Fibroblast of villous mesenchyme (primary cell): ENCODE results near the gene NFIA. TPM values are rescaled to one million over a fixed set of nuclear protein-coding genes. Genes with fewer than 3 reads are reported as not detected.

Experiments used
- DNase-seq: peaks from one replicate; pipeline ENCODE4 v3.0.0-alpha.2; 2010; ENCODE audit warnings: low read depth
- H3K4me3 ChIP-seq: 2 replicates; pipeline ENCODE4 v1.5.1; 2011; ENCODE audit warnings: low read depth, mild to moderate bottlenecking, low read length
- CTCF ChIP-seq: IDR thresholded peaks from 2 replicates; pipeline ENCODE4 v1.5.1; 2012; ENCODE audit warnings: low read depth, mild to moderate bottlenecking, low read length; ENCODE audit not compliant: insufficient read depth
- total RNA-seq: library from RNA; depleted of rRNA; stranded (reverse); fragments of >200 nt; gene quantifications from 2 replicates; pipeline ENCODE4 v1.2.3, GENCODE V29; 2012

NFIA gene
- total RNA-seq, 1 donor = 10.4 TPM

GRCh38 chr1:61327436-61327835 is 245.1 kb downstream of the NFIA start:
- no peak for TF ChIP-seq CTCF
- no peak overlapping the region for H3K4me3 ChIP-seq
- DNase-seq = no peak

GRCh38 chr1:61329556-61329955 is 247.2 kb downstream of the NFIA start:
- no peak overlapping the region for H3K4me3 ChIP-seq
- no peak for TF ChIP-seq CTCF
- no peak for DNase-seq

- no peak for TF ChIP-seq CTCF
- H3K4me3 ChIP-seq = no peak overlapping the region
- no peak for DNase-seq
These were observed 247.7 kb downstream of the NFIA start for GRCh38 chr1:61330018-61330417.

GRCh38 chr1:61330571-61330970 is 248.2 kb downstream of the NFIA start:
- H3K4me3 ChIP-seq = no peak overlapping the region
- TF ChIP-seq CTCF = no peak

GRCh38 chr1:61332196-61332753 is 249.9 kb downstream of the NFIA start:
- H3K4me3 ChIP-seq = no peak overlapping the region
- no peak for TF ChIP-seq CTCF

More at GRCh38 chr1:61330571-61330970, 248.2 kb downstream of the NFIA start:
- no peak for DNase-seq

GRCh38 chr1:61332796-61333195 is 250.4 kb downstream of the NFIA start:
- no peak for TF ChIP-seq CTCF
- H3K4me3 ChIP-seq = no peak overlapping the region
- no peak for DNase-seq

More at GRCh38 chr1:61332196-61332753, 249.9 kb downstream of the NFIA start:
- DNase-seq = no peak
